ENCODE results near the gene C2CD2. TPM values are rescaled to one million over a fixed set of nuclear protein-coding genes. Genes with fewer than 3 reads are reported as not detected.
A peak's percentile ranks its signal among the peaks of the same experiment; 100 is the strongest.

Gene C2CD2
- total RNA-seq, 2 donors from 2014 or later, result 10.4 to 25.4 TPM

DNA sequence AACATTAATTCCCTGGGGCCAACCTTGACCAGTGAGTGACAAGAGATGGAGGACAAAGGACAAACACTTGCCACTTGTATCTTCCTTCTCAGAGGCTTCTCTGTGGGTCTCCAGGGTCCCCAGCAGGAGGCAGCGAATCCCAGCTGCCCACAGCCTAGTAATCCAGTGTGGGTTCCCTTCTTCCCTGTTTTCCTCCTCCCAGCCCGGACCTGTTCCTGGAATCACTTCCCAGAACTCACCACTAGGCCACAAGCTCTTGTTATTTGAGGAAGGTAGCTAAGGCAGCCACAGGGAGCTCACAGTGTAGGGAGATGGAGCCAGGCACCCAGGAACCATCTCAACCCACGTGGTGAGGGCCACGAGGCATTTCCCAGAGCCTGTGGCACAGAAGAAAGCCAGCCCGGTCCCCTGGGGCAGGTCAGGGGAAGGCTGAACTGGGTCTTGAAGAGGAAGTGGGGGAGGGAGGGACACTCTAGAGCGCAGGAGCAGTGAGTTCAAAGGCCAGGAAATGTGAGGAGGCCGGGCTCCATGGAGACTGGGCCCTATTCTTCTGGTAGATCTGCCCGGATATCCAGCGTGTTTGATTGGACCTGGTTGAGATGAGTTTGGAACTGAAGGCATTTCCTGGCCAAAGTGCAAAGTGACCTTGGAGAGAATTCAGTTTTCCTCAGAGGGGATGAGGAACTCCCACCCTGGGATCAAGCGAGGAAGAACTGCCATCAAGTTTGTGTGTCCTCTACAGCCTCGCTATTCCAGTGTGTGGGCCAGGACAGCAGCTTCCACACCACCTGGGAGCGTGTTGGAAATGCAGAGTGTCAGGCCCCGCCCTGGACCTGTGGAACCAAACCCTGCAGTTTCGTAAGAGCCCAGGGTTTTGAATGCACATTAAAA lies 20.3 kb upstream of the C2CD2 start:
- WGBS, 2 donors, result 77% methylated on average over 14 of the region's 14 CpGs
- Histone ChIP-seq H3K9me3 (peaks cover 0 to under 1% (median 0%) of the 10 kb centered on the region in 3 donors), H3K4me1 (no peaks in the 10 kb centered on the region), H3K36me3 (replicated peaks in 1 of 2; ENCODE audit: insufficient read depth in 1 of 2, low read depth in 2 of 2) (no peaks in the 10 kb centered on the region), H3K27me3 (no peaks in the 10 kb centered on the region), H3K27ac (no peak overlapping the region), H3K4me3 (no peak overlapping the region)
- ATAC-seq, result peak; percentile 30
- intact Hi-C loops (cut with DNase I), result no loop called here
- no peak for DNase-seq
- no peak for TF ChIP-seq POLR2A (IDR thresholded peaks at IDR 0.05)
- peak in 1 of 7 experiments; percentile 11 for TF ChIP-seq CTCF (IDR thresholded peaks at IDR 0.05)

- H3K9me3 ChIP-seq, result no peaks in the 10 kb centered on the region
- no peaks in the 10 kb centered on the region for H3K36me3 ChIP-seq (replicated peaks in 1 of 2; ENCODE audit: insufficient read depth in 1 of 2, low read depth in 2 of 2)
- whole genome bisulfite sequencing, 2 donors, result 71 to 77% methylated on average over 15 of the region's 15 CpGs
- DNase-seq (no peak), ATAC-seq (no peak)
- H3K27me3 ChIP-seq, result no peaks in the 10 kb centered on the region
- H3K4me1 ChIP-seq, result no peaks in the 10 kb centered on the region
- no peak overlapping the region for H3K4me3 ChIP-seq
- no peak for TF ChIP-seq CTCF (IDR thresholded peaks at IDR 0.05)
- TF ChIP-seq POLR2A (IDR thresholded peaks at IDR 0.05), result no peak
- H3K27ac ChIP-seq, result no peak overlapping the region
- intact Hi-C loops (cut with DNase I), result no loop called here
These were observed 19.6 kb upstream of the C2CD2 start for GRCh38 chr21:41973427-41973831.

GRCh38 chr21:41972511-41973205 lies 18.8 kb upstream of the C2CD2 start:
- Histone ChIP-seq H3K4me1 (no peaks in the 10 kb centered on the region), H3K4me3 (no peak overlapping the region), H3K36me3 (replicated peaks in 1 of 2; ENCODE audit: insufficient read depth in 1 of 2, low read depth in 2 of 2) (no peaks in the 10 kb centered on the region), H3K27ac (no peak overlapping the region), H3K9me3 (no peaks in the 10 kb centered on the region), H3K27me3 (no peaks in the 10 kb centered on the region)
- no peak for TF ChIP-seq CTCF (IDR thresholded peaks at IDR 0.05)
- TF ChIP-seq POLR2A (IDR thresholded peaks at IDR 0.05), result no peak
- DNase-seq (no peak), ATAC-seq (no peak)
- WGBS, 2 donors, result 88 to 89% methylated on average over 23 of the region's 23 CpGs
- intact Hi-C loops (cut with DNase I), result no loop called here

DNA sequence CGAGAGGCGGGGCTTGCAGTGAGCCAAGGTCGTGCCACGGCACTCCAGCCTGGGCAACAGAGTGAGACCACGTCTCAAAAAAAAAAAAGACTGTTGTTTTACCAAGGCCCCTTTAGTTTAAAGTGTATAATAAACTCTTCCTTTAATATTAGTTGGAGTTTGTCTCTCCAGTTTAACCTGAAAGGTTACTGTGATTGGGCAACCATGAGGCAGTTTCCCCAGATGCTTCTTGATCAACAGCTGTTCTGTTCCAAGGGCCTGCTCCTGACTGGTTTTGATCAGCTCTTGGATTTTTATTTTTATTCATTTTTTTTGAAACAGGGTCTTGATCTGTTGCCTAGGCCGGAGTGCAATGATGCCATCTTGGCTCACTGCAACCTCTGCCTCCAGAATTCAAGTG lies 18.1 kb upstream of the C2CD2 start:
- H3K9me3 ChIP-seq, result no peaks in the 10 kb centered on the region
- no peak overlapping the region for H3K27ac ChIP-seq
- TF ChIP-seq POLR2A (IDR thresholded peaks at IDR 0.05) (no peak), CTCF (IDR thresholded peaks at IDR 0.05) (no peak)
- intact Hi-C loops (cut with DNase I), result no loop called here
- H3K4me3 ChIP-seq, result no peak overlapping the region
- no peaks in the 10 kb centered on the region for H3K4me1 ChIP-seq
- ATAC-seq (no peak), DNase-seq (no peak)
- 87 to 96% methylated on average over 6 of the region's 6 CpGs for WGBS, 2 donors
- H3K36me3 ChIP-seq (replicated peaks in 1 of 2; ENCODE audit: insufficient read depth in 1 of 2, low read depth in 2 of 2), result no peaks in the 10 kb centered on the region
- no peaks in the 10 kb centered on the region for H3K27me3 ChIP-seq

Data from body of pancreas (tissue), 4 donors.